Measurements from ENCODE around the gene MLXIP.
"Not testable (repeated sequence)": the region's sequence is repeated elsewhere in the genome, so short reads cannot be mapped to it uniquely, and the experiment has no call there.

MLXIP gene

DNA sequence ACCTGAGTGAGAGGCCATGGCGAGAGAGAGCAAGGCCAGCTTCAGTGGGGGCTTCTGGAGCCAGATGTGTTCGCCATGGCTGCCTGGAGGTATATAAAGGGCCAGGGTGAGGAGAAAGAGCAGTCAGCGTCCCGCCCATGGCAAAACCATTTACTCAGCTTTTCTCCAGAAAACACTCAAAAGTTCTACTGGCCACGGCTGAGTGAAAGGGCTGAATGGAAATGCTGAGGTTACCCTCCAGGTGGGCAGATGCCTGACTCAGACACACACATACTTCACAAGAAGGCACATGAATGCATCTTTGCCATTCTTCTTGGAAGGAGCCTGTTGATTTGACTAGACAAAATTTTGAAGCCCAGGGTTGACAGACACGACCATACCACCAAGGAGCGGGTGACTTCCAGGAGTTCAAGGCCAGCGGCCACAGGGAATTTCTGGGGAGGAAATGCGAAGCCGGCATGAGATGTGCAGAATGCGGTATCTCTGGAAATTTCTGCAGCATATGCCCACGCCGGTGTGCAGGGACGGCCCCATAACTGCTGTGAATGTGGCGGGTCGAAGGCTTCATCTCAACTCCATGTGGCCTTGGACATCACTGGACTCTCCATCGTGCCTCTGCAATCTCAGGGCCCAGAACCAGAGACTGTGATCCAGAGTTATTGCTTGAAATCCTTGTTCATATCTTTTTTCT is 95.7 kb downstream of the MLXIP start, which contains the start of gene IL31:
TSS of gene IL31 (minus strand) at position 67 of the 691 bp plus-strand sequence. CDS start at position 18, 49 bp downstream.
- no peak for DNase-seq (ENCODE audit: low read depth in 2 of 2)
- TF ChIP-seq, protein P1, sequence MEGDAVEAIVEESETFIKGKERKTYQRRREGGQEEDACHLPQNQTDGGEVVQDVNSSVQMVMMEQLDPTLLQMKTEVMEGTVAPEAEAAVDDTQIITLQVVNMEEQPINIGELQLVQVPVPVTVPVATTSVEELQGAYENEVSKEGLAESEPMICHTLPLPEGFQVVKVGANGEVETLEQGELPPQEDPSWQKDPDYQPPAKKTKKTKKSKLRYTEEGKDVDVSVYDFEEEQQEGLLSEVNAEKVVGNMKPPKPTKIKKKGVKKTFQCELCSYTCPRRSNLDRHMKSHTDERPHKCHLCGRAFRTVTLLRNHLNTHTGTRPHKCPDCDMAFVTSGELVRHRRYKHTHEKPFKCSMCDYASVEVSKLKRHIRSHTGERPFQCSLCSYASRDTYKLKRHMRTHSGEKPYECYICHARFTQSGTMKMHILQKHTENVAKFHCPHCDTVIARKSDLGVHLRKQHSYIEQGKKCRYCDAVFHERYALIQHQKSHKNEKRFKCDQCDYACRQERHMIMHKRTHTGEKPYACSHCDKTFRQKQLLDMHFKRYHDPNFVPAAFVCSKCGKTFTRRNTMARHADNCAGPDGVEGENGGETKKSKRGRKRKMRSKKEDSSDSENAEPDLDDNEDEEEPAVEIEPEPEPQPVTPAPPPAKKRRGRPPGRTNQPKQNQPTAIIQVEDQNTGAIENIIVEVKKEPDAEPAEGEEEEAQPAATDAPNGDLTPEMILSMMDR (IDR thresholded peaks at IDR 0.05; ENCODE audit: low read depth, low read length), result no peak
- no peak within 1 kb of the TSS for H3K4me3 ChIP-seq (replicated peaks in 1 of 2; ENCODE audit: low read depth in 2 of 2, low read length in 2 of 2)

GRCh38 chr12:122176473-122176872 is 97.9 kb downstream of the MLXIP start:
- not testable (repeated sequence) for DNase-seq (ENCODE audit: low read depth in 2 of 2); H3K4me3 ChIP-seq (replicated peaks in 1 of 2; ENCODE audit: low read depth in 2 of 2, low read length in 2 of 2)

DNA sequence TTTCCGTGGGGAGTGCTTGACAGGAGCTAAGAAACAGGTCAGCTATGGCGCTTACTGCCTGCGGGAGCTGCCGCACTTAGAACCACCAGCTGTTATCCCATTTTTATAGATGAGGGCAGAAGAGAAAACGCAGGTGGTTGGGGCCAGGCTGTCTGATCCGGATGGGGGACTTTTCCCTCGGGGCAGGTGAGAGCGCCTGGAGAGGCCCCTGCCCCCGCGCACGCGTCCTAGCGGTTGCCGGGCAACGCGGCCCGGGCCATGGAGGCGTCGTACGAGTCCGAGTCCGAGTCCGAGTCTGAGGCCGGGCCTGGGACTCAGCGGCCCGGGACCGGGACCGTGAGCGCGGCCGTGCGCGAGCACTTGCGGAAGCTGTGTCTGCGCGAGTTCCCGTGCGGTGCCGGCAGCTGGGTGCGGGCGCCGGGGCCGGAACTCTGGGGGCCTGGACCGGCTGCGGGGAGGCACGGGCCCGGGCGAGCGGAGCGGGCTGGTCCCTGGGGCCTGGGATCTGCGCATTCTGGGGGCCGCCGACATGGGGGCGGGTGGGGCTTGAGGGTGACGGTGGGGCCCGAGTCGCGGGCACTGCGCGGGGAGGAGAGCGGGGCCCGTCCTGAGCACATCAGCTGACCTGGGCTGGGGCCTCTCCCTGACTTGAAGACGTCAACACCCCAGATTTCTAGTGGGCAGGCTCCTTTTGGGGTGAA is 104.5 kb downstream of the MLXIP start, which contains the start of gene LRRC43:
TSS of gene LRRC43 (plus strand) at position 237 of the 701 bp plus-strand sequence. CDS start at position 259, 22 bp downstream.
- H3K4me3 ChIP-seq (replicated peaks in 1 of 2; ENCODE audit: low read depth in 2 of 2, low read length in 2 of 2), result peak within 1 kb of the TSS; percentile 33 to 50
- peak; percentile 21 to 44 for DNase-seq (ENCODE audit: low read depth in 2 of 2)
- TF ChIP-seq, protein P1 (IDR thresholded peaks at IDR 0.05; ENCODE audit: low read depth, low read length), result no peak

GRCh38 chr12:122183588-122183940 is 105.0 kb downstream of the MLXIP start:
- TF ChIP-seq, protein P1 (IDR thresholded peaks at IDR 0.05; ENCODE audit: low read depth, low read length), result no peak
- peak overlapping the region in 1 of 2 donors; percentile 33 for H3K4me3 ChIP-seq (replicated peaks in 1 of 2; ENCODE audit: low read depth in 2 of 2, low read length in 2 of 2)
- no peak for DNase-seq (ENCODE audit: low read depth in 2 of 2)

- TF ChIP-seq, protein P1 (IDR thresholded peaks at IDR 0.05; ENCODE audit: low read depth, low read length), result no peak
- DNase-seq (ENCODE audit: low read depth in 2 of 2), result no peak
- H3K4me3 ChIP-seq (replicated peaks in 1 of 2; ENCODE audit: low read depth in 2 of 2, low read length in 2 of 2), result no peak overlapping the region
Observed at GRCh38 chr12:122184517-122184916, 106.0 kb downstream of the MLXIP start.

- no peak overlapping the region for H3K4me3 ChIP-seq (replicated peaks in 1 of 2; ENCODE audit: low read depth in 2 of 2, low read length in 2 of 2)
- TF ChIP-seq, protein P1 (IDR thresholded peaks at IDR 0.05; ENCODE audit: low read depth, low read length), result no peak
- DNase-seq (ENCODE audit: low read depth in 2 of 2), result no peak
Observed at GRCh38 chr12:122185079-122185478, 106.5 kb downstream of the MLXIP start.

DNA sequence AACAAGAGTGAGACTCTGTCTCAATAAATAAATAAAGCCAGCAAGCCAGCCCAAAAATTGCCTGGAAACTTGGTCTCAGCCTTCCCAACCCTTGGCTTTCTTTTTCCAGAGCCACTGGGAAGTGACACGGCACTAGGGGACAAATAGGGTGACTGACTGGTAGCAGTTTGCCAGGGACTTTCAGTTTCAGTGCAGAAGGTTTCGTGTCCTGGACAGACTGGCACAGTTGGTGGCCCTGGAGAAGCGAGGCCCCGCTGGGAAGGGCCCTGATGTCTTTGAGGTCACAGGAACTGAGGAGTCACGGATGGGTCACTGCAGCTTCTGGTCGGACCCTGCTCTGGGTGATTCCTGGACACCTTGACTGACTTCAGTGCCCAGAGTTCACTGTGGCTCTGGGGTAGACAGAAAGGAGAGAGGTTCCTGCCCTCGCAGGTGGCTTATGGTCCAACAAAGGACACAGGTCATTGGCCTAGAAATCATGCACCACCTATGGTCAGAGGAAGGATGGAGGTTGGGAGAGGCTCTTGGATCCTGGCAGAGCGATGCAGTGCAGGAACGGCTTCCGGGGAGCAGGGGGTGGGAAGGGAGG is 107.0 kb downstream of the MLXIP start:
- DNase-seq (ENCODE audit: low read depth in 2 of 2), result no peak
- TF ChIP-seq, protein P1 (IDR thresholded peaks at IDR 0.05; ENCODE audit: low read depth, low read length), result no peak
- no peak overlapping the region for H3K4me3 ChIP-seq (replicated peaks in 1 of 2; ENCODE audit: low read depth in 2 of 2, low read length in 2 of 2)
